Esophagus muscularis mucosa (tissue), 3 donors: ENCODE data around the gene RPL12.

Experiments used
- POLR2A ChIP-seq: fragments of 450-650 bp; IDR thresholded peaks from one replicate; pipeline ENCODE4 v1.6.1; 2017; ENCODE audit warnings: antibody characterized with exemption, moderate library complexity, mild to moderate bottlenecking, low read depth
- POLR2AphosphoS5 ChIP-seq, 2 donors: sonication (generic); formaldehyde crosslinking; IDR thresholded peaks; one replicate each; pipeline ENCODE4 v1.6.1; 2017; ENCODE audit warnings: antibody characterized with exemption in 2 of 2
- TF ChIP-seq, protein P1 (sequence below), 3 experiments: fragments of 200-600 bp in 2 of 3; fragments of 450-650 bp in 1 of 3; sonication (generic) in 2 of 3; IDR thresholded peaks; one replicate each; pipeline ENCODE4 v1.5.1; 2017 to 2019; ENCODE audit warnings: antibody characterized with exemption in 3 of 3, mild to moderate bottlenecking in 2 of 3, moderate library complexity in 1 of 3

DNA sequence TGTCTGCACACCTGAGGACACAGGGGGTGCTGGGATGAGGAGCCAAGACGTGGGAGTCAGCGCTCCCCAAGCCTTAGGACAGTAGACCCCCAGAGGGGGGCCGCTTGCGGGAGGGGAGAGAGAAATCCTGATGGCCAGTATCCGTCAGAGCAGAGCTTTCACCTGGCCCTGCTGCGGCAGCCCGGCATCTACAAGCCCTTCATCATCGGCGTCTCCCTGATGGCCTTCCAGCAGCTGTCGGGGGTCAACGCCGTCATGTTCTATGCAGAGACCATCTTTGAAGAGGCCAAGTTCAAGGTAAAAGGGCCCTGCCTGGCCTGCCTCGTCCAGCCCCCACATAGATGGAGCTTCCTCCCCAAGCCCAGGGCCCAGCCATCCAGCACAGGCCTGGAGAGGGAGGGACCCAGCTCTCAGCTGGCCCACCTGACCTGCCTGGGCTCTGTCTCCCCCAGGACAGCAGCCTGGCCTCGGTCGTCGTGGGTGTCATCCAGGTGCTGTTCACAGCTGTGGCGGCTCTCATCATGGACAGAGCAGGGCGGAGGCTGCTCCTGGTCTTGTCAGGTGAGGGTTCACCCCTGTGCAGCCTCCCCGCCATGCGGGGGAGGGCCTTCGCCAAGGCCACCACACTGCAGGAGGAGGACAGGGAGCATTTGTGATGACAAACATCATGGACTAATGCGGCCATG lies 47.6 kb downstream of the RPL12 start:
- no peak for TF ChIP-seq POLR2AphosphoS5 (IDR thresholded peaks at IDR 0.05)
- TF ChIP-seq, protein P1, sequence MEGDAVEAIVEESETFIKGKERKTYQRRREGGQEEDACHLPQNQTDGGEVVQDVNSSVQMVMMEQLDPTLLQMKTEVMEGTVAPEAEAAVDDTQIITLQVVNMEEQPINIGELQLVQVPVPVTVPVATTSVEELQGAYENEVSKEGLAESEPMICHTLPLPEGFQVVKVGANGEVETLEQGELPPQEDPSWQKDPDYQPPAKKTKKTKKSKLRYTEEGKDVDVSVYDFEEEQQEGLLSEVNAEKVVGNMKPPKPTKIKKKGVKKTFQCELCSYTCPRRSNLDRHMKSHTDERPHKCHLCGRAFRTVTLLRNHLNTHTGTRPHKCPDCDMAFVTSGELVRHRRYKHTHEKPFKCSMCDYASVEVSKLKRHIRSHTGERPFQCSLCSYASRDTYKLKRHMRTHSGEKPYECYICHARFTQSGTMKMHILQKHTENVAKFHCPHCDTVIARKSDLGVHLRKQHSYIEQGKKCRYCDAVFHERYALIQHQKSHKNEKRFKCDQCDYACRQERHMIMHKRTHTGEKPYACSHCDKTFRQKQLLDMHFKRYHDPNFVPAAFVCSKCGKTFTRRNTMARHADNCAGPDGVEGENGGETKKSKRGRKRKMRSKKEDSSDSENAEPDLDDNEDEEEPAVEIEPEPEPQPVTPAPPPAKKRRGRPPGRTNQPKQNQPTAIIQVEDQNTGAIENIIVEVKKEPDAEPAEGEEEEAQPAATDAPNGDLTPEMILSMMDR (IDR thresholded peaks at IDR 0.05), result no peak
- no peak for TF ChIP-seq POLR2A
